ENCODE measurements around the gene GNB1L.
A peak's percentile ranks its signal among the peaks of the same experiment; 100 is the strongest.

The GNB1L gene

GRCh38 chr22:19802001-19802893 lies 52.4 kb downstream of the GNB1L start:
- no peak for TF ChIP-seq CTCF (IDR thresholded peaks at IDR 0.05; ENCODE audit: insufficient read depth, low read length, missing control alignments)
- H3K4me3 ChIP-seq (ENCODE audit: low read depth, low read length): no peak overlapping the region
- ChIA-PET POLR2A (interaction anchor here (0.5 kb wide), 1 partner anchor 19 kb away, joined by 3 read pairs; no protein-coding TSS in a partner anchor), CTCF (interaction anchor here (1.0 to 3.5 kb wide), 3 partner anchors 9 to 72 kb away, joined by 3 to 15 read pairs (median 5); no protein-coding TSS in a partner anchor)
- no peak for DNase-seq (ENCODE audit: low read depth, low spot score)

GRCh38 chr22:19801340-19802000 lies 53.2 kb downstream of the GNB1L start:
- TF ChIP-seq CTCF (IDR thresholded peaks at IDR 0.05; ENCODE audit: insufficient read depth, low read length, missing control alignments): no peak
- H3K4me3 ChIP-seq (ENCODE audit: low read depth, low read length): no peak overlapping the region
- no peak for DNase-seq (ENCODE audit: low read depth, low spot score)
- CTCF ChIA-PET: interaction anchor here (1.0 to 3.5 kb wide), 7 partner anchors 9 to 103 kb away, joined by 3 to 15 read pairs (median 5); no protein-coding TSS in a partner anchor
- POLR2A ChIA-PET: interaction anchor here (0.5 kb wide), 1 partner anchor 20 kb away, joined by 3 read pairs; no protein-coding TSS in a partner anchor

GRCh38 chr22:19800761-19801244 lies 53.9 kb downstream of the GNB1L start:
- TF ChIP-seq CTCF (IDR thresholded peaks at IDR 0.05; ENCODE audit: insufficient read depth, low read length, missing control alignments): peak; percentile 70
- ChIA-PET POLR2A (no interaction called here), CTCF (interaction anchor here (0.7 to 3.5 kb wide), 12 partner anchors 9 to 143 kb away, joined by 3 to 15 read pairs (median 4); no protein-coding TSS in a partner anchor)
- no peak overlapping the region for H3K4me3 ChIP-seq (ENCODE audit: low read depth, low read length)
- no peak for DNase-seq (ENCODE audit: low read depth, low spot score)

GRCh38 chr22:19800306-19800705 lies 54.4 kb downstream of the GNB1L start:
- no peak overlapping the region for H3K4me3 ChIP-seq (ENCODE audit: low read depth, low read length)
- no peak for DNase-seq (ENCODE audit: low read depth, low spot score)
- POLR2A ChIA-PET: no interaction called here
- CTCF ChIA-PET: interaction anchor here (0.7 to 3.5 kb wide), 12 partner anchors 8 to 143 kb away, joined by 3 to 15 read pairs (median 4); no protein-coding TSS in a partner anchor
- no peak for TF ChIP-seq CTCF (IDR thresholded peaks at IDR 0.05; ENCODE audit: insufficient read depth, low read length, missing control alignments)

- DNase-seq (ENCODE audit: low read depth, low spot score): peak; percentile 78
- peak overlapping the region; percentile 15; the same call in 1 of the 2 replicates for H3K4me3 ChIP-seq (ENCODE audit: low read depth, low read length)
These were observed 55.1 kb downstream of the GNB1L start for GRCh38 chr22:19799322-19800190.

More at GRCh38 chr22:19799322-19800190, 55.1 kb downstream of the GNB1L start:
- ChIA-PET CTCF (interaction anchor here (1.0 to 1.6 kb wide), 4 partner anchors 10 to 69 kb away, joined by 4 to 6 read pairs (median 4); no protein-coding TSS in a partner anchor), POLR2A (no interaction called here)
- TF ChIP-seq CTCF (IDR thresholded peaks at IDR 0.05; ENCODE audit: insufficient read depth, low read length, missing control alignments): peak; percentile 31
